BLaER1 (cell line): Measurements from ENCODE around the gene APBA2.

Experiments used
- H3K27ac ChIP-seq: shearing (Covaris generic); formaldehyde crosslinking; 2 replicates; pipeline ENCODE4 v1.8.1; 2022
- H3K27me3 ChIP-seq: shearing (Covaris generic); formaldehyde crosslinking; 2 replicates; pipeline ENCODE4 v1.8.1; 2022
- H3K36me3 ChIP-seq: shearing (Covaris generic); formaldehyde crosslinking; 2 replicates; pipeline ENCODE4 v1.8.1; 2022
- H3K4me1 ChIP-seq: shearing (Covaris generic); formaldehyde crosslinking; 2 replicates; pipeline ENCODE4 v1.8.1; 2022
- H3K4me2 ChIP-seq: shearing (Covaris generic); formaldehyde crosslinking; 2 replicates; pipeline ENCODE4 v1.8.1; 2022
- H3K4me3 ChIP-seq: shearing (Covaris generic); formaldehyde crosslinking; 2 replicates; pipeline ENCODE4 v1.8.1; 2022
- H3K9ac ChIP-seq: shearing (Covaris generic); formaldehyde crosslinking; 2 replicates; pipeline ENCODE4 v1.8.1; 2022
- H3K9me3 ChIP-seq: shearing (Covaris generic); formaldehyde crosslinking; 2 replicates; pipeline ENCODE4 v1.8.1; 2022
- H4K20me1 ChIP-seq: shearing (Covaris generic); formaldehyde crosslinking; 2 replicates; pipeline ENCODE4 v1.8.1; 2022
- Cebpa-rat ChIP-seq: shearing (Covaris generic); IDR thresholded peaks from 2 replicates; pipeline ENCODE4 v1.8.1; 2022

Gene APBA2

DNA sequence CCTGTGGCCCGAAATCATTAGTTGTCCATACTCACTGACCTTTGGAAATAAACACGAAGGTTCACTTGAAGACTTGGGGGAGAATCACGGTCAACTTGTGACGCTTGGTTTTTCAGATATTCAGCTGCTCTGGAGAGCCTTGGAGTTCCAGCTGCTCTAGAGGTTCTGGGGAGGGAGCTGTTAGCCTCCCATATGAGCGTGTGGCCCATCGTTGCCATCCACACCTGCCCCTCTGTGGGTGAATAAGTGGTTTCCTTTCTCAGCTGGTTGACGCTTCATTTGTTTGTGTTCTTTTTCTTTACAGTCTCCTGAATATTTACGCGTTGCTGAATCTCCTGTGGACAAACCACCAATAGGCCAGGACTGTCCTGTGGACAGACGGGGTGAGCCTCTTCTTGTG, 35.6 kb downstream of the APBA2 start:
- no peak for TF ChIP-seq Cebpa-rat
- H3K4me2 ChIP-seq = peak overlapping the region; percentile 72
- H3K9ac ChIP-seq = no peak overlapping the region
- H3K27me3 ChIP-seq = no peaks in the 10 kb centered on the region
- no peak overlapping the region for H3K4me3 ChIP-seq
- no peak overlapping the region for H3K27ac ChIP-seq
- H3K4me1 ChIP-seq = peaks cover 58% of the 10 kb centered on the region
- H3K9me3 ChIP-seq = no peaks in the 10 kb centered on the region
- H3K36me3 ChIP-seq = peaks cover 11% of the 10 kb centered on the region
- H4K20me1 ChIP-seq = peaks cover 38% of the 10 kb centered on the region

DNA sequence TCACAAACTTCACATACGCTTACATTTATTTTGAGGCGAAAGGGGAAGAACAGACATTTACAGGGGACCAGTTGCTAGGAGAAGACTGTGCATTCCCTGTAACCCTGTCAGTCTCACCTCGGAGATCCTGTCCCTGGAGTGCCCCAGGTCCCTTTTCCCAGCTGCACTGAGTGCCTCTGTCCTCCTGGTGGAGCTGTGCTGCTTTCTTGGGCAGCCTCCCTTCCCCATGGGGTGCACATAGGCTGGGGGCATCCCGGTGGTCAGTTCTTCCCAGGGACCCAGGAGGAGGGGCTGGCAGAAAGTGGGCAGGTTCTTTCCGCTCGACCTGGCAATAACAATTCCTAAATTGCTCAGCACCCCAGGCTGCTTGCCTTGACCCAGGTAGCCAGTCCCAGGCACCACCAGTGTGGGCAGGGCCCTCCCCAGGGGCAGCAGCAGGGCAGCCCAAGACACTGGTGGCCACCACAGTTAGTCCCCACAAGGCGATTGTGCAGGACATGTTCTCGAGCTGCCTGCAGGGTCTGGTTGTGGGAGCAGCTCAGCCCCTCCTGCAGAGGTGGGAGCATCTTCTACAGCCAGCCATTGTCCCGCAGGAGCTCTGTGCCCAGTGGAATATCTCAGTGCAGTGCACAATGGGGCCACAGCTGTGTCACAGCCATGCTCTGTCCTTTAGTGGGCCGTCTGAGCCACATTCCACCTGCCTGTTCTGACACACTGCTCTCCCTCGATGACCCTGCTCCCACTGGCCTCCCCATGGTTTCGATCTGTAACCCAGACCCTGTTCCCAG, 36.3 kb downstream of the APBA2 start:
- H3K4me2 ChIP-seq = peak overlapping the region; percentile 72
- H3K4me3 ChIP-seq = no peak overlapping the region
- no peaks in the 10 kb centered on the region for H3K27me3 ChIP-seq
- no peak for TF ChIP-seq Cebpa-rat
- H3K27ac ChIP-seq = no peak overlapping the region
- H3K36me3 ChIP-seq = peaks cover 11% of the 10 kb centered on the region
- H3K9ac ChIP-seq = no peak overlapping the region
- no peaks in the 10 kb centered on the region for H3K9me3 ChIP-seq
- H3K4me1 ChIP-seq = peaks cover 54% of the 10 kb centered on the region
- H4K20me1 ChIP-seq = peaks cover 36% of the 10 kb centered on the region

GRCh38 chr15:28922707-28923012, 36.9 kb downstream of the APBA2 start:
- no peaks in the 10 kb centered on the region for H3K27me3 ChIP-seq
- TF ChIP-seq Cebpa-rat = no peak
- peaks cover 12% of the 10 kb centered on the region for H3K36me3 ChIP-seq
- no peak overlapping the region for H3K27ac ChIP-seq
- H3K4me2 ChIP-seq = no peak overlapping the region
- peaks cover 52% of the 10 kb centered on the region for H3K4me1 ChIP-seq
- no peaks in the 10 kb centered on the region for H3K9me3 ChIP-seq
- H3K4me3 ChIP-seq = no peak overlapping the region
- H3K9ac ChIP-seq = no peak overlapping the region
- peaks cover 36% of the 10 kb centered on the region for H4K20me1 ChIP-seq

DNA sequence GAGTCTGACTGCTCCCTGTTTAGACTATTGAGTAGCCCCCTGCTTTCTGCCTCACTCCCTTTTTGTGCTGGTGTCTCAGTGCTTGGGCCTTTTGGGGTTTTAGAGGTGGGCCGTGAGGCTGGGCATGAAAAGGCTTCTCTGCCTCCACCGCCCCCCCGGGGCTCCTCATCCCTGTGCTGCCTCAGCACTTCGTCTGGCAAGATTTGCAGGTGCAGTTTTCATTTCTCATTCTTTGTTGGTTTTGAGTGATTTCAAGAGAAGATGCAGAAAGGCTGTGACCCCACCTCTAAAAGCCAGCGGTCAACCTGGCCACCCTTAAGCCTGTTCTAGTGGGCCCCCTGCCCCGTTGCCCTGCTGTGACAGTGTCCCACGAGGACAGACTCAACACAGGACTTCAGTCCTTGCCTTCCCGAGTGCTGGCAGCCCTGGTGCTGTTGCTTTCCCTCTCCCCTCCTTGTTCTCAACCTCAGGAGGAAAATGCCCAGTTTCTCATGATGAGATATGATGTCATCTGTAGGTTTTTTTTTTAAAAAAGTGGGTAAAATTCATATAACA, 38.0 kb downstream of the APBA2 start:
- H3K27me3 ChIP-seq = no peaks in the 10 kb centered on the region
- H3K36me3 ChIP-seq = peaks cover 21% of the 10 kb centered on the region
- no peak for TF ChIP-seq Cebpa-rat
- no peak overlapping the region for H3K4me3 ChIP-seq
- no peak overlapping the region; the same call in 1 of the 2 replicates for H3K4me2 ChIP-seq
- 0 out of 2 replicates have a peak overlapping the region, but pooled peaks have one; percentile 22 for H3K27ac ChIP-seq
- H3K9me3 ChIP-seq = no peaks in the 10 kb centered on the region
- no peak overlapping the region for H3K9ac ChIP-seq
- peaks cover 42% of the 10 kb centered on the region for H3K4me1 ChIP-seq
- H4K20me1 ChIP-seq = peaks cover 36% of the 10 kb centered on the region

- Histone ChIP-seq H3K27me3 (no peaks in the 10 kb centered on the region), H3K9ac (no peak overlapping the region), H3K4me3 (no peak overlapping the region), H3K4me1 (peaks cover 27% of the 10 kb centered on the region), H3K4me2 (no peak overlapping the region), H3K27ac (no peak overlapping the region), H3K36me3 (peaks cover 19% of the 10 kb centered on the region), H3K9me3 (no peaks in the 10 kb centered on the region), H4K20me1 (peaks cover 17% of the 10 kb centered on the region)
- no peak for TF ChIP-seq Cebpa-rat
These were observed 41.3 kb downstream of the APBA2 start for GRCh38 chr15:28927043-28927442.

DNA sequence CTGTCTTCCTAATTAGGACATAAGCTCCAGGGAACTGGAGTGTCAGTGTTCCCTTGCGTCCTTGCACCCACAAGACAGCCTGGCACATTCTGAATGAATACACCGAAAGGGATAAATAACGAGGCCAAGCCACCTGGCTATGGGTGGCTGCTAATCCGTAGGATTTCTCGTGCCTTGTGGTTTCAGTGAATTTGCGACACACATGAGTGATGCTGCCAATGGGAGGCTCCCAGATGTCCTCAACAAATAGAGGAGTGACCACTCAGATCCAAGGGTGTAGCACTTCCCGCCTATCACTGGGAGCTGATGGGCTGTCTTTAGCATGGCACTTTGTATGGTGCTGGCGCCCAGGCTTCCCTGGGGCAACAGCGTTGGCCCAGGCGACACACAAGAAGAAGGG, 43.4 kb downstream of the APBA2 start:
- H3K9ac ChIP-seq = no peak overlapping the region
- H3K4me1 ChIP-seq = peaks cover 26% of the 10 kb centered on the region
- H3K4me2 ChIP-seq = no peak overlapping the region
- peaks cover 14% of the 10 kb centered on the region for H4K20me1 ChIP-seq
- H3K36me3 ChIP-seq = peaks cover 16% of the 10 kb centered on the region; the same call in 1 of the 2 replicates
- TF ChIP-seq Cebpa-rat = no peak
- H3K4me3 ChIP-seq = no peak overlapping the region
- H3K27me3 ChIP-seq = no peaks in the 10 kb centered on the region
- peaks cover 5% of the 10 kb centered on the region; the same call in 1 of the 2 replicates for H3K9me3 ChIP-seq
- H3K27ac ChIP-seq = no peak overlapping the region

DNA sequence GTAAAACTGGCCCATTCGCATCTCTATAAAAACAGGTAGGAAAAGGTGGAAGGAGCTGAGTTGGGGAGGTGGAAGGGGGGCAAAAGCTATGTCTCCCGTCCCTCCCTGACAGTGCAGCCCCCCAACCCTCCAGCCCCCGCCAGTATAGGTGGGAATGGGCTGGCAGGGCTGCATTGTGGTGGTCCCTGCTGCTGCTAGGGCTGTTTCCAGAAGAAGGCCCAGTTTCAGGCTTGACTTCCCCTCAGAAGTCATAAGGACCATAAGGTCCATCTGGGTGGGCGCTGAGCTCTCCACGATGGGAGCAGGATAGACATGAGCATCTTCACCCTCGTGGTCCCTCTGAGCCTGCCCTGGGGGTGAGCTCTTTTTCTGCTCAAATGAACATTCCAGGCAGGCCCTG, 44.2 kb downstream of the APBA2 start:
- Histone ChIP-seq H3K4me1 (peaks cover 34% of the 10 kb centered on the region), H3K4me2 (peak overlapping the region; percentile 61), H3K9ac (no peak overlapping the region), H3K9me3 (peaks cover 5% of the 10 kb centered on the region; the same call in 1 of the 2 replicates), H4K20me1 (peaks cover 21% of the 10 kb centered on the region), H3K36me3 (peaks cover 16% of the 10 kb centered on the region; the same call in 1 of the 2 replicates), H3K4me3 (no peak overlapping the region), H3K27ac (no peak overlapping the region), H3K27me3 (no peaks in the 10 kb centered on the region)
- TF ChIP-seq Cebpa-rat = no peak

GRCh38 chr15:28930476-28931291, 44.9 kb downstream of the APBA2 start:
- Histone ChIP-seq H3K4me3 (no peak overlapping the region), H3K9me3 (peaks cover 5% of the 10 kb centered on the region; the same call in 1 of the 2 replicates), H3K9ac (no peak overlapping the region), H3K27me3 (no peaks in the 10 kb centered on the region), H3K4me1 (peaks cover 41% of the 10 kb centered on the region), H4K20me1 (peaks cover 28% of the 10 kb centered on the region), H3K4me2 (peak overlapping the region; percentile 61), H3K27ac (peak overlapping the region; percentile 38; the same call in 1 of the 2 replicates), H3K36me3 (peaks cover 16% of the 10 kb centered on the region; the same call in 1 of the 2 replicates)
- TF ChIP-seq Cebpa-rat = no peak

DNA sequence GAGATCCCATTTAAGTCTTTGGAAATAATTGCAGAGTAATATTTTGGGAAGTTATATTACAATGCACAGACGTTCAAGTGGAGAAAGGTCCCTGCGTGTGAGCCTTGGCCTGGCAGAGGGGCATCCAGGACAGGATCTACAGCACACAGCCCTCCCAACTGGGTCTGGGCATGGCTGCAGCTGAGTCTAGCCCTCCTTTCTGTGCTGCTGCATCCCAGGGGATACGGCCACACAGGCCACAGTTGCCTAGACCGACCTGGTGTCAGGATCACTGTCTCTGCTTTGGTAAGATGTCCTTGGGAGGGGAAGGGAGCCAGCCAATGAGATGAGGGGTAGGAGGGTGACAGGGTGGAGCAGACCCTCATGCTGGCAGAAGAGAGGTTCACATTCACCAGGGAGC, 46.1 kb downstream of the APBA2 start:
- Histone ChIP-seq H3K4me1 (peaks cover 53% of the 10 kb centered on the region), H3K9me3 (peaks cover 5% of the 10 kb centered on the region; the same call in 1 of the 2 replicates), H3K4me2 (no peak overlapping the region), H3K27me3 (no peaks in the 10 kb centered on the region), H4K20me1 (peaks cover 29% of the 10 kb centered on the region), H3K36me3 (peaks cover 16% of the 10 kb centered on the region; the same call in 1 of the 2 replicates), H3K4me3 (no peak overlapping the region), H3K9ac (no peak overlapping the region), H3K27ac (no peak overlapping the region)
- no peak for TF ChIP-seq Cebpa-rat
